Activated T-helper 2 cell treated with anti-CD3 and anti-CD28 coated beads, Interferon-gamma antibody, Interleukin-2, Interleukin-4, amounts not matched to agents 10 μg/mL and 5 μg/mL and 100 μg/mL, durations not matched to agents 14 hours and 24 hours and 36 hours (primary cell): ENCODE data around the gene CHRDL2. TPM values are rescaled to one million over a fixed set of nuclear protein-coding genes. Genes with fewer than 3 reads are reported as not detected.

Experiments
- DNase-seq: peaks from one replicate; pipeline ENCODE4 v3.0.0; 2021; ENCODE audit warnings: low spot score
- H3K27ac Mint-ChIP-seq: one replicate; pipeline ENCODE4 v1.8.0; 2021; ENCODE audit warnings: mixed read lengths
- H3K27me3 Mint-ChIP-seq: one replicate; pipeline ENCODE4 v1.8.0; 2021; ENCODE audit warnings: low read depth, mixed read lengths
- H3K36me3 Mint-ChIP-seq: one replicate; pipeline ENCODE4 v1.8.0; 2021; ENCODE audit warnings: low read depth, mixed read lengths
- H3K4me1 Mint-ChIP-seq: one replicate; pipeline ENCODE4 v1.8.0; 2021; ENCODE audit warnings: low read depth, mixed read lengths
- H3K4me3 Mint-ChIP-seq: one replicate; pipeline ENCODE4 v1.8.0; 2021; ENCODE audit warnings: low read depth, mild to moderate bottlenecking, moderate library complexity, mixed read lengths
- H3K9me3 Mint-ChIP-seq: one replicate; pipeline ENCODE4 v1.8.0; 2021; ENCODE audit warnings: mixed read lengths
- intact Hi-C: fragments of 100-400 bp; cut with micrococcal nuclease; formaldehyde crosslinking; loops from one replicate; pipeline ENCODE4 v1.15.1; 2023
- total RNA-seq: library from RNA; stranded (reverse); gene quantifications from 2 replicates; pipeline ENCODE4 v1.2.3, GENCODE V29; 2022

Gene CHRDL2
- total RNA-seq, 1 donor from 2014 or later = not detected

DNA sequence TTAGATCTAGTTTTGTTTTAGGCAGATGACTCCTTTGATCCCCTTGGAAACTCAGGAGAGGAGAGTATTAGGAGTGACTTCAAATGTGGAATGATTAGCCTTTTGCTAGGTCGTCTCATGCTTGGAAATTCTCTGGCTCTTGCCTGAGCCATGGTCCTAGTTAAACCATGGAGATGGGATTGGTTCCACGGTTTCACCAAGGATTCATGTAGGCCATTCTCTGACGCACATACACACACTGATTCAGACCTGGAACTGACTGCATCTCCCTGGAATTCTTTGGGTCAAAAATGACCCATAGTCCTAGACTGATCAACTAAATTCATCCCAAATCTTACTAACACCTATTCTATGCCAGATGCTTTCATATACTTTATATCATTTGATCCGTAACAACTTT is 82.3 kb downstream of the CHRDL2 start:
- intact Hi-C loops = no loop called here
- no peak overlapping the region for H3K4me3 Mint-ChIP-seq
- H3K27me3 Mint-ChIP-seq = no peaks in the 10 kb centered on the region
- H3K36me3 Mint-ChIP-seq = peaks cover 60% of the 10 kb centered on the region
- H3K9me3 Mint-ChIP-seq = no peaks in the 10 kb centered on the region
- H3K4me1 Mint-ChIP-seq = no peaks in the 10 kb centered on the region
- no peak for DNase-seq
- no peak overlapping the region for H3K27ac Mint-ChIP-seq

DNA sequence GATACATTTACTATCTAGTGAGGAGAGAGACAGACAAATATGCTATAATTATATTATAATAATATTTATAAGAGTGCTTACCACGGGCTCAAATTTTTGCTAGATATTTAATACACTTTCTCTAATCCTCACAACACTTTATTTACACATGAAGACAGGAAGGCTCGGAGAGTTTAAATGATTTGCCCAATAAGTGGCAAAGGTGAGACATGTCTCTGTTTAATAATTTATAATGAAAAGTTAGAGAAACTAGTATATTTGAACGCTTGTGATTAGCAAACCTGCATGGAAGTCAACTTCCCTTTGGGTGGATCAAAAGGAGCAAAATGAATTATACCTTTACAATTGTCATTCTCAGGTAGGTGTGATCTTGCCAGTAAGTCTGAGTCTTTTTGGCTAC is 83.4 kb downstream of the CHRDL2 start:
- no peak for DNase-seq
- no peaks in the 10 kb centered on the region for H3K9me3 Mint-ChIP-seq
- intact Hi-C loops = no loop called here
- H3K4me3 Mint-ChIP-seq = no peak overlapping the region
- H3K36me3 Mint-ChIP-seq = peaks cover 57% of the 10 kb centered on the region
- H3K27me3 Mint-ChIP-seq = no peaks in the 10 kb centered on the region
- no peak overlapping the region for H3K27ac Mint-ChIP-seq
- H3K4me1 Mint-ChIP-seq = no peaks in the 10 kb centered on the region

DNA sequence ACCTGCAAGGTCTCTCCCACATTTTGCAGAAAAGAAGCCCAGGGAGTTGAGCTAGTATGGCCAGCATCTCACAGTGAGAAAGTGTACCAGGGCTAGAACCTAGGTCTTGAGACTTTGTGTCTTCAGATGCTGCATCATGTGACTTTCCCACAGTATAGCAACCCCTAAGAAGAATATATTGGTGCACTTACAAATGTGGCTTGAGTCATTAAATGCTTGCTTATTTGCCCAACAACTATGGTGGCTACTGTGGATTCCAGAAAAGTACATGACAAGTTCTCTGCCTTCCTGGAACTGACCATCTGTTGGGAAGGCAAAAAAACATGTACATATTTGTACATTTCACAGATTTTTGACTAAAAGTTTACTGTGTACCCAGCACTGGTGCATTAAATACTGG is 83.8 kb downstream of the CHRDL2 start:
- H3K27ac Mint-ChIP-seq = no peak overlapping the region
- no peak for DNase-seq
- H3K9me3 Mint-ChIP-seq = no peaks in the 10 kb centered on the region
- no peaks in the 10 kb centered on the region for H3K27me3 Mint-ChIP-seq
- H3K4me3 Mint-ChIP-seq = no peak overlapping the region
- peaks cover 57% of the 10 kb centered on the region for H3K36me3 Mint-ChIP-seq
- no peaks in the 10 kb centered on the region for H3K4me1 Mint-ChIP-seq
- intact Hi-C loops = no loop called here

DNA sequence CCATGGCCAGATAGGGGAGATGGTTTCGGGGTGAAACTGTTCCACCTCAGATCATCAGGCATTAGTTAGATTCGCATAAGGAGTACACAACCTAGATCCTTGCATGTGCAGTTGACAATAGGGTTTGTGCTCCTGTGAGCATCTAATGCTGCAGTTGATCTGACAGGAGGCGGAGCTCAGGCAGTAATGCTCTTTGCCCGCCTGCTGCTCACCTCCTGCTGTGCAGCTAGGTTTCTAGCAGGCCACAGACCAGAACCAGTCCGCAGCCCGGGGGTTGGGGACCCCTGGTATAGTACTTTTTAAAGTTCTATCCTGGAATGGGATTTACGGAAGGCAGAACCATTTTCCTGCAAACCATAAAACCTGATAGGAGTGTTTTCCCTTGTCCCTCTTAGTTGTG is 84.3 kb downstream of the CHRDL2 start:
- H3K36me3 Mint-ChIP-seq = peaks cover 58% of the 10 kb centered on the region
- H3K9me3 Mint-ChIP-seq = no peaks in the 10 kb centered on the region
- intact Hi-C loops = no loop called here
- H3K27me3 Mint-ChIP-seq = no peaks in the 10 kb centered on the region
- no peaks in the 10 kb centered on the region for H3K4me1 Mint-ChIP-seq
- no peak overlapping the region for H3K27ac Mint-ChIP-seq
- H3K4me3 Mint-ChIP-seq = no peak overlapping the region
- DNase-seq = no peak

Other genes starting within 250 kb of the CHRDL2 start
- 5.3 and 5.7 TPM in 2 replicates for gene LIPT2, start 237.7 kb downstream of the CHRDL2 start, total RNA-seq
- gene POLD3, start 138.8 kb downstream of the CHRDL2 start, total RNA-seq = 44.5 and 45.6 TPM in 2 replicates
- gene RNF169, start 17.4 kb upstream of the CHRDL2 start, total RNA-seq = 14.3 and 14.4 TPM in 2 replicates
- gene XRRA1, start 217.7 kb upstream of the CHRDL2 start, total RNA-seq = 9.9 and 10.7 TPM in 2 replicates
- gene SPCS2, start 217.8 kb upstream of the CHRDL2 start, total RNA-seq = 169 and 173 TPM in 2 replicates